Measurements from ENCODE around the gene RASIP1.

RASIP1 gene

GRCh38 chr19:48670699-48671445 lies 69.5 kb downstream of the RASIP1 start:
- no peak for DNase-seq

Data from GF-D8 (cell line).